Sigmoid colon (tissue), 7 donors: ENCODE data around the gene SIK3. TPM values are rescaled to one million over a fixed set of nuclear protein-coding genes. Genes with fewer than 3 reads are reported as not detected.

Source experiments
- DNase-seq: peaks from one replicate; pipeline ENCODE4 v3.0.0-alpha.2; 2019
- H3K27ac ChIP-seq, 4 donors: fragments of 200-600 bp; sonication (generic); one replicate each; pipeline ENCODE4 v1.5.1; 2016 to 2019; ENCODE audit warnings: mild to moderate bottlenecking in 1 of 4
- H3K27me3 ChIP-seq, 3 donors: fragments of 200-600 bp; sonication (generic); one replicate each; pipeline ENCODE4 v1.5.1; 2019; ENCODE audit warnings: mild to moderate bottlenecking in 1 of 3
- H3K36me3 ChIP-seq, 4 donors: fragments of 200-600 bp; sonication (generic); one replicate each; pipeline ENCODE4 v1.5.1; 2016 to 2019
- H3K4me1 ChIP-seq, 4 donors: fragments of 200-600 bp; sonication (generic); one replicate each; pipeline ENCODE4 v1.5.1; 2017 to 2019
- H3K4me3 ChIP-seq, 4 donors: fragments of 200-600 bp; sonication (generic); one replicate each; pipeline ENCODE4 v1.5.1; 2017 to 2019; ENCODE audit warnings: mild to moderate bottlenecking in 2 of 4, moderate library complexity in 1 of 4
- H3K9me3 ChIP-seq, 4 donors: fragments of 200-600 bp in 3 of 4; sonication (generic) in 3 of 4; one replicate each; pipeline versions ENCODE4 v1.5.1 to v1.6.1; 2013 to 2019
- EP300 ChIP-seq, 4 donors: sonication (generic); formaldehyde crosslinking; IDR thresholded peaks; one replicate each; pipeline ENCODE4 v1.6.1; 2017; ENCODE audit warnings: antibody characterized with exemption in 4 of 4
- POLR2A ChIP-seq, 2 donors: fragments of 450-650 bp; IDR thresholded peaks; one replicate each; pipeline ENCODE4 v1.6.1; 2016; ENCODE audit warnings: antibody characterized with exemption in 2 of 2, mild to moderate bottlenecking in 2 of 2, moderate library complexity in 2 of 2
- POLR2AphosphoS5 ChIP-seq, 4 donors: sonication (generic); formaldehyde crosslinking; IDR thresholded peaks; one replicate each; pipeline ENCODE4 v1.6.1; 2017; ENCODE audit warnings: antibody characterized with exemption in 4 of 4
- WGBS, 2 donors: extraction: QIAGEN DNeasy Blood & Tissue Kit; methylation state at CpG; one replicate each; pipeline ENCODE4 v1.1.7; 2013; 5-methylcytosine and 5-hydroxymethylcytosine counted together
- intact Hi-C: fragments of 100-400 bp; cut with DNase I; formaldehyde crosslinking; loops from one replicate; pipeline ENCODE4 v1.15.1; 2023
- polyA plus RNA-seq, 3 donors: library from polyadenylated mRNA; stranded (reverse); fragments of 200-250 nt; gene quantifications; one replicate each; pipeline ENCODE4 v1.2.3, GENCODE V29; 2013
- small RNA-seq, 3 donors: library from RNA; depleted of rRNA; stranded (forward); fragments of <200 nt; gene quantifications; one replicate each; pipeline ENCODE3, GENCODE V24; 2016
- total RNA-seq, 4 donors: library from RNA; depleted of rRNA; stranded (reverse); fragments of >200 nt; gene quantifications; one replicate each; pipeline ENCODE4 v1.1.0, GENCODE V29; 2016
- TF ChIP-seq, protein P1 (sequence below), 4 experiments: fragments of 450-650 bp in 3 of 4; fragments of 200-600 bp in 1 of 4; IDR thresholded peaks; one replicate each; pipeline ENCODE4 v1.5.1; 2016 to 2019; ENCODE audit warnings: antibody characterized with exemption in 4 of 4, mild to moderate bottlenecking in 3 of 4, moderate library complexity in 2 of 4
- donor health status: healthy with polysubstance abuse.
- donor health status: Bipolar disorder and iron deficiency.
- donor health status: healthy.

The SIK3 gene
- total and polyA plus RNA-seq, 7 donors, result 5.5 to 53.2 (median 35.3) TPM

DNA sequence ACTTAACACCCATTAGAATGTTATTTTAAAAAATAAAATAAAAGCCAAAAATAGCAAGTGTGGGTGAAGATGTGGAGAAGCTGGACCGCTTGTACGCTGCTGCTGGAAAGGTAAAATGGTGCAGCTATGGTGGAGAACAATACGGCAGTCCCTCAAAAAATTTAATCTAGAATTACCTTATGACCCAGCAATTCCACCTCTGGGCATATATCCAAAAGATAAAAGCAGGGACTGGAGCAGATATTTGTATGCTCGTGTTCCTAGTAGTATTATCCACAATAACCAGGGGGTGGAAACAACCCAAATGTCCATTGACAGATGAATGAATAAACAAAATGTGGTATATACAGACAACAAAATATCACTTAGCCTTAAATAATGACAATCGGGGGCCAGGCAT is 300.4 kb downstream of the SIK3 start:
- no peaks in the 10 kb centered on the region for H3K9me3 ChIP-seq
- H3K27me3 ChIP-seq, result no peaks in the 10 kb centered on the region
- no peak overlapping the region for H3K4me3 ChIP-seq
- TF ChIP-seq POLR2AphosphoS5 (IDR thresholded peaks at IDR 0.05), result no peak
- TF ChIP-seq, protein P1, sequence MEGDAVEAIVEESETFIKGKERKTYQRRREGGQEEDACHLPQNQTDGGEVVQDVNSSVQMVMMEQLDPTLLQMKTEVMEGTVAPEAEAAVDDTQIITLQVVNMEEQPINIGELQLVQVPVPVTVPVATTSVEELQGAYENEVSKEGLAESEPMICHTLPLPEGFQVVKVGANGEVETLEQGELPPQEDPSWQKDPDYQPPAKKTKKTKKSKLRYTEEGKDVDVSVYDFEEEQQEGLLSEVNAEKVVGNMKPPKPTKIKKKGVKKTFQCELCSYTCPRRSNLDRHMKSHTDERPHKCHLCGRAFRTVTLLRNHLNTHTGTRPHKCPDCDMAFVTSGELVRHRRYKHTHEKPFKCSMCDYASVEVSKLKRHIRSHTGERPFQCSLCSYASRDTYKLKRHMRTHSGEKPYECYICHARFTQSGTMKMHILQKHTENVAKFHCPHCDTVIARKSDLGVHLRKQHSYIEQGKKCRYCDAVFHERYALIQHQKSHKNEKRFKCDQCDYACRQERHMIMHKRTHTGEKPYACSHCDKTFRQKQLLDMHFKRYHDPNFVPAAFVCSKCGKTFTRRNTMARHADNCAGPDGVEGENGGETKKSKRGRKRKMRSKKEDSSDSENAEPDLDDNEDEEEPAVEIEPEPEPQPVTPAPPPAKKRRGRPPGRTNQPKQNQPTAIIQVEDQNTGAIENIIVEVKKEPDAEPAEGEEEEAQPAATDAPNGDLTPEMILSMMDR (IDR thresholded peaks at IDR 0.05), result no peak
- no peak for TF ChIP-seq POLR2A (IDR thresholded peaks at IDR 0.05)
- TF ChIP-seq EP300 (IDR thresholded peaks at IDR 0.05), result no peak
- no peak for DNase-seq
- WGBS, 2 donors, result 46 to 84% methylated on average over 5 of the region's 5 CpGs
- H3K36me3 ChIP-seq, result no peaks in the 10 kb centered on the region
- no peaks in the 10 kb centered on the region for H3K4me1 ChIP-seq
- intact Hi-C loops, result no loop called here
- no peak overlapping the region for H3K27ac ChIP-seq

DNA sequence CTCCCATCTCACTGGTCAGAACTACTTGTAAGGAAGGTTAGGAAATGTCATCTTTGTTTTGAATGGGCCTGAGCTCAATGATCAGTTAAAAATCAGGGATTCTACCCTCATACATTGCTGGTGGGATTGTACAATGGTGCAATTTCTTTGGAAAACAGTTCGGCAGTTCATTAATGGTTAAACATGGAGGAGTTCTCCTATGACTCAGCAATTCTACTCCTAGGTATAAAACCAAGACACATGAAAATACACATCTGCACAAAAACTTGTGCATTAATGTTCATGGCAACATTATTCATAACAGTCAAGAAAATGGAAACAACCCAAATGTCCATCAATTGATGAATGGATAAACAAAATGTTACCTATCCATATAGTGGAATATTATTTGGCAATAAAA is 301.7 kb downstream of the SIK3 start:
- H3K4me3 ChIP-seq, result no peak overlapping the region
- TF ChIP-seq, protein P1 (IDR thresholded peaks at IDR 0.05), result no peak
- TF ChIP-seq POLR2AphosphoS5 (IDR thresholded peaks at IDR 0.05), result no peak
- H3K4me1 ChIP-seq, result peaks cover 0 to 2% (median 2%) of the 10 kb centered on the region in 4 donors
- no peak overlapping the region for H3K27ac ChIP-seq
- intact Hi-C loops, result no loop called here
- no peaks in the 10 kb centered on the region for H3K27me3 ChIP-seq
- no peak for DNase-seq
- H3K36me3 ChIP-seq, result no peaks in the 10 kb centered on the region
- no peaks in the 10 kb centered on the region for H3K9me3 ChIP-seq
- 86 to 88% methylated on average over 1 of the region's 1 CpG for WGBS, 2 donors

DNA sequence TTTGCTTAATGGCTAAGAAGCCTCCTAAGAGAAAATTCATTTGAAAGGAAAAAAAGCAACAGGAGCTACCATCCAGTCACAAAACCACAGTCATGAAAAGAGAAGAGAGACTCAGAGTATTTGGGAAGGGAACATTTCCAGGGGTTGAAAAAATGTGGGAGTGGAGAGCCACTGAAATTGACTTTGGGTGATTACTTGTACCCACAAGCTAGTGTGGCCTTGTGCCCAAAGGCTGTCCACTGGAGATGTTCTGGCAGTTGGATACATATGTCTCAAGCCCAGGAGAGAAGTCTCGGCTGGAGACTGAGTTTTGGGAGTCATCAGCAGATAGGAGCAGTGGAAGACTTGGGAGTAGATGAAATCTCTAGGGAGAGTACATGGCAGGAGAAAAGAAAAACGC is 303.4 kb downstream of the SIK3 start:
- WGBS, 2 donors, result 89 to 90% methylated on average over 2 of the region's 2 CpGs
- Histone ChIP-seq H3K4me3 (no peak overlapping the region), H3K27ac (no peak overlapping the region), H3K27me3 (no peaks in the 10 kb centered on the region), H3K9me3 (no peaks in the 10 kb centered on the region), H3K36me3 (no peaks in the 10 kb centered on the region), H3K4me1 (peaks cover 0 to 8% (median 8%) of the 10 kb centered on the region in 4 donors)
- TF ChIP-seq POLR2AphosphoS5 (IDR thresholded peaks at IDR 0.05) (no peak), EP300 (IDR thresholded peaks at IDR 0.05) (no peak), POLR2A (IDR thresholded peaks at IDR 0.05) (no peak)
- TF ChIP-seq, protein P1 (IDR thresholded peaks at IDR 0.05), result no peak
- intact Hi-C loops, result no loop called here
- no peak for DNase-seq

DNA sequence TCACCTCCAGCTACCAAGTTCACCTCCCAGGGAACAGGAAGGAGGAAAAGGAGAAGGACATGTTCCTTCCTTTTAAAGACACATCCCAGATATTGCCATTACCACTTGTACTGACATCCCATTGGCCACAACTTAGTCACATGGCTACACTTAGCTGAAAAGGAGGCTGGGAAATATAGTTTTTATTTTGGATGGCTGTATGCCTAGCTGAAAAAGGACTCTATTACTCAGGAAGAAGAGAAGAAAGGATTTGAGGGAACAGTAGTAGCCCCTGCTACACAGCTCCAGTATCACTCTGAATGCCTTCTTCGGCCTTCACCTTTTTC is 304.5 kb downstream of the SIK3 start:
- intact Hi-C loops, result no loop called here
- no peaks in the 10 kb centered on the region for H3K36me3 ChIP-seq
- 98 to 100% methylated on average over 1 of the region's 1 CpG for WGBS, 2 donors
- DNase-seq, result no peak
- H3K27ac ChIP-seq, result no peak overlapping the region
- peaks cover 0 to 10% (median 8%) of the 10 kb centered on the region in 4 donors for H3K4me1 ChIP-seq
- H3K27me3 ChIP-seq, result no peaks in the 10 kb centered on the region
- no peak overlapping the region for H3K4me3 ChIP-seq
- no peaks in the 10 kb centered on the region for H3K9me3 ChIP-seq
- TF ChIP-seq POLR2A (IDR thresholded peaks at IDR 0.05) (no peak), EP300 (IDR thresholded peaks at IDR 0.05) (no peak), POLR2AphosphoS5 (IDR thresholded peaks at IDR 0.05) (no peak)
- TF ChIP-seq, protein P1 (IDR thresholded peaks at IDR 0.05), result no peak

Small RNA genes within 50 kb of the gene (small RNA-seq; reads per million reads assigned to genes)
- gene AP000936.3 (0 reads per million in 3 donors), gene RNY4P6 (1.6 to 3.0 (median 1.8) reads per million in 3 donors)

Other genes with a start within 250 kb of the SIK3 start
- gene PAFAH1B2, start 45.9 kb upstream of the SIK3 start, total RNA-seq, result 10 to 100 TPM; 42.1 to 76.4 (median 58.0) TPM
- gene PAFAH1B2, start 45.9 kb upstream of the SIK3 start, polyA plus RNA-seq, result 10 to 100 TPM; 26.0 to 33.1 (median 28.8) TPM
- 10 to 100 TPM; 20.7 to 50.7 (median 28.5) TPM for gene SIDT2, start 80.3 kb upstream of the SIK3 start, total RNA-seq
- gene SIDT2, start 80.3 kb upstream of the SIK3 start, polyA plus RNA-seq, result 10 to 100 TPM in 2 of 3 donors, 1 to 10 TPM in 1; 7.6 to 33.1 (median 12.0) TPM
- over 10,000 TPM in 3 of 4 donors, 1,000 to 10,000 TPM in 1; 6,854 to 14,048 (median 12,596) TPM for gene TAGLN, start 100.9 kb upstream of the SIK3 start, total RNA-seq
- 1,000 to 10,000 TPM in 1 of 3 donors, 100 to 1,000 TPM in 2; 112 to 1,100 (median 337) TPM for gene TAGLN, start 100.9 kb upstream of the SIK3 start, polyA plus RNA-seq
- 10 to 100 TPM; 22.1 to 55.1 (median 31.1) TPM for gene PCSK7, start 133.6 kb upstream of the SIK3 start, total RNA-seq
- gene PCSK7, start 133.6 kb upstream of the SIK3 start, polyA plus RNA-seq, result 100 to 1,000 TPM in 1 of 3 donors, 10 to 100 TPM in 2; 18.0 to 116 (median 21.7) TPM
- gene RNF214, start 134.2 kb upstream of the SIK3 start, total RNA-seq, result 10 to 100 TPM; 11.1 to 23.8 (median 12.8) TPM
- gene RNF214, start 134.2 kb upstream of the SIK3 start, polyA plus RNA-seq, result 10 to 100 TPM in 2 of 3 donors, 1 to 10 TPM in 1; 6.2 to 12.0 (median 10.2) TPM
- 10 to 100 TPM in 1 of 4 donors, 1 to 10 TPM in 3; 5.6 to 11.6 (median 6.6) TPM for gene BACE1-AS, start 192.9 kb upstream of the SIK3 start, total RNA-seq
- 1 to 10 TPM in 2 of 3 donors, under 1 TPM in 1; 0.69 to 4.2 (median 3.8) TPM for gene BACE1-AS, start 192.9 kb upstream of the SIK3 start, polyA plus RNA-seq
- gene BACE1, start 217.8 kb upstream of the SIK3 start, total RNA-seq, result 10 to 100 TPM; 13.2 to 24.6 (median 16.0) TPM
- 1 to 10 TPM; 1.8 to 7.0 (median 3.6) TPM for gene BACE1, start 217.8 kb upstream of the SIK3 start, polyA plus RNA-seq
- 10 to 100 TPM; 12.5 to 40.4 (median 20.4) TPM for gene CEP164, start 229.4 kb upstream of the SIK3 start, total RNA-seq
- 10 to 100 TPM in 1 of 3 donors, 1 to 10 TPM in 2; 1.8 to 19.4 (median 4.9) TPM for gene CEP164, start 229.4 kb upstream of the SIK3 start, polyA plus RNA-seq